ENCODE results near the gene ZG16.
A peak's percentile ranks its signal among the peaks of the same experiment; 100 is the strongest.
"Not testable (repeated sequence)": the region's sequence is repeated elsewhere in the genome, so short reads cannot be mapped to it uniquely, and the experiment has no call there.

Gene ZG16

GRCh38 chr16:29790183-29790948 lies 12.3 kb downstream of the ZG16 start, which contains the start of gene KIF22:
TSS of gene KIF22 (plus strand) at chr16:29790751. CDS start at chr16:29790760, 9 bp downstream.
- peak; percentile 76 to 90 for DNase-seq

GRCh38 chr16:29790949-29791844 lies 13.1 kb downstream of the ZG16 start:
- DNase-seq, result no peak

- no peak for DNase-seq
Observed at GRCh38 chr16:29791845-29792807, 14.1 kb downstream of the ZG16 start.

GRCh38 chr16:29793153-29793552 lies 15.1 kb downstream of the ZG16 start:
- not testable (repeated sequence) for DNase-seq

GRCh38 chr16:29794231-29794710 lies 16.2 kb downstream of the ZG16 start:
- DNase-seq, result no peak

GRCh38 chr16:29802416-29802935 lies 24.4 kb downstream of the ZG16 start:
- no peak for DNase-seq

GRCh38 chr16:29804020-29804419 lies 26.0 kb downstream of the ZG16 start:
- no peak for DNase-seq

- no peak for DNase-seq
Observed at GRCh38 chr16:29804455-29805231, 26.6 kb downstream of the ZG16 start.

- DNase-seq, result peak; percentile 67 to 94
Observed at GRCh38 chr16:29805232-29806098, 27.4 kb downstream of the ZG16 start.

GRCh38 chr16:29806099-29806579 lies 28.1 kb downstream of the ZG16 start, which contains the start of gene MAZ:
TSS of gene MAZ (plus strand) at chr16:29806529. CDS start at chr16:29806702, 173 bp downstream.
- DNase-seq, result no peak

GRCh38 chr16:29806641-29807425 lies 28.8 kb downstream of the ZG16 start:
- DNase-seq, result no peak

GRCh38 chr16:29807426-29808218 lies 29.6 kb downstream of the ZG16 start:
- peak; percentile 47 to 61 for DNase-seq

GRCh38 chr16:29808219-29808900 lies 30.3 kb downstream of the ZG16 start:
- no peak for DNase-seq

- no peak for DNase-seq
Observed at GRCh38 chr16:29809031-29809747, 31.1 kb downstream of the ZG16 start.

GRCh38 chr16:29809850-29810698 lies 32.0 kb downstream of the ZG16 start:
- no peak for DNase-seq

GRCh38 chr16:29810699-29811169 lies 32.7 kb downstream of the ZG16 start:
- DNase-seq, result no peak
